GM20000 (cell line): ENCODE measurements around the gene DOK4.
"Not testable (repeated sequence)": the region's sequence is repeated elsewhere in the genome, so short reads cannot be mapped to it uniquely, and the experiment has no call there.

Source experiments
- DNase-seq: peaks from one replicate; pipeline ENCODE4 v3.0.0; 2012; ENCODE audit warnings: low spot score
- TF ChIP-seq, protein P1 (sequence below): IDR thresholded peaks from 2 replicates; pipeline ENCODE4 v1.5.1; 2012; ENCODE audit warnings: mild to moderate bottlenecking, control low read depth; ENCODE audit errors: extremely low read depth, missing control alignments

DOK4 gene

DNA sequence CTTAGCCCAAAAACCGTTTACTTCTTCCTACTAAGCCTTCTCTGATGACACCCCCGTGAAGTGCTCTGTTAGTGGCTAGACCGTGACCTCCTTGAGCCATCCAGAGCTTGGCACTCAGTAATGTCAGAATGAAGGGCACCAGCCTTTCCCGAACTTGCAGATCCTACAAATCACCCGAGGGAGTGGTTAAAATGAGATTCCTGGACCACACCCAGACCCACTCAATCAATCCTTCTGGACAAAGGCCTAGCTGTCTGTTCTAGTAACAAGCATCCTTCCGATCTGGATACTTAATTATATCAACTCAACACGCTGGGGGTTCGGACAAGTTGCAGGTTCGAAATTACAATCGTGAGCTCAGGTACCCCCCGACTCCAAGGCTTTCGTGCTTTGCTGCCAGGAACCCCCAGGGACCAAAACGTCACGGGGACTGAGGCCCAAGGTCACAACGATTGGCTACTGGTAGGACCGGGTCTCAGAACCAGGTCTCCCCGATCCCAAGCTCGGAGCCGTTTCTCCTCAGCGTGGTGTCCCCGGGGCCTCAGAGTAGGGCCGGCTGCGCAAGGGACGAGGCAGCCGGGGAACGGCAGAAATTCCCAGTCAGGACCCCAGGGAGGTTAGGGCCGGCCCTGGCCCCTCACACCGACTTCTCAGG is 39.6 kb downstream of the DOK4 start:
- peak; percentile 50 for DNase-seq
- TF ChIP-seq, protein P1, sequence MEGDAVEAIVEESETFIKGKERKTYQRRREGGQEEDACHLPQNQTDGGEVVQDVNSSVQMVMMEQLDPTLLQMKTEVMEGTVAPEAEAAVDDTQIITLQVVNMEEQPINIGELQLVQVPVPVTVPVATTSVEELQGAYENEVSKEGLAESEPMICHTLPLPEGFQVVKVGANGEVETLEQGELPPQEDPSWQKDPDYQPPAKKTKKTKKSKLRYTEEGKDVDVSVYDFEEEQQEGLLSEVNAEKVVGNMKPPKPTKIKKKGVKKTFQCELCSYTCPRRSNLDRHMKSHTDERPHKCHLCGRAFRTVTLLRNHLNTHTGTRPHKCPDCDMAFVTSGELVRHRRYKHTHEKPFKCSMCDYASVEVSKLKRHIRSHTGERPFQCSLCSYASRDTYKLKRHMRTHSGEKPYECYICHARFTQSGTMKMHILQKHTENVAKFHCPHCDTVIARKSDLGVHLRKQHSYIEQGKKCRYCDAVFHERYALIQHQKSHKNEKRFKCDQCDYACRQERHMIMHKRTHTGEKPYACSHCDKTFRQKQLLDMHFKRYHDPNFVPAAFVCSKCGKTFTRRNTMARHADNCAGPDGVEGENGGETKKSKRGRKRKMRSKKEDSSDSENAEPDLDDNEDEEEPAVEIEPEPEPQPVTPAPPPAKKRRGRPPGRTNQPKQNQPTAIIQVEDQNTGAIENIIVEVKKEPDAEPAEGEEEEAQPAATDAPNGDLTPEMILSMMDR = no peak

DNA sequence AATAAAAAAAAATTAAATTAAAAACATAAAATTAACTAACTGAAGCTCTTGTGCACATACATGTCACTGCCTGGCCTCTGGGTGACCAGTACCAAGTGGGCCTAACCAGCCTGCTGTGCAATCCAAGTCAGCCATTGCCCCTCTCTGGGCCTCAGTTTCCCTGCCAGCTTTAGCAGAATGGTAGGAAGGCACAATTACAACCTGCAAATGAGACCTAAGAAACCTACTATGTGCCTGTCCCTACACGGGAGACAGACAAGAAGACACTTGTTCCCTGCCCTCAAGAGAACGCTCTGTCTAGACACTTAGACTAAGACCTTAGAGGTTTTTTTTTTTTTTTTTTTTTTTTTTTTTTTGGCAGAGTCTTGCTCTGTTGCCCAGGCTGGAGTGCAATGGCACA is 40.8 kb downstream of the DOK4 start:
- no peak for DNase-seq
- TF ChIP-seq, protein P1 = no peak

DNA sequence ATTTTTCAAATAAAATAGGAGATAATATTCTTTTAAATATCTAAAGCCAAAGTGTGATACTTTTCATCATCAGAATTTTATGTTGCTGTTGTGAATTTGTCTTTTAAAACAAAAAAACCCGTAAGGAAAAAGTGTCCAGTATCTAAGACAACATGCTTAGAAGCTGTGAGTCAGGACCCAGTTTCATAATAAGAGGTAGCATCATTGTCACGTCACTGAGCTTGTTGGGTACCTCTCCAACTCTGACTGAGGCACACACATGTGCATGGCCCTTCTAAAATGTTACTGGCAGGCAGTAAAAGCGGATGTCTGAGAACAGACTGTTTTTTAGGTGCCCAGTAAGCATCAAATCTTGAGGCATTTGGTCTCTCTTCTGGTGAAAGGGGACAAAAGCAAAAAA is 41.6 kb downstream of the DOK4 start:
- TF ChIP-seq, protein P1 = no peak

DNA sequence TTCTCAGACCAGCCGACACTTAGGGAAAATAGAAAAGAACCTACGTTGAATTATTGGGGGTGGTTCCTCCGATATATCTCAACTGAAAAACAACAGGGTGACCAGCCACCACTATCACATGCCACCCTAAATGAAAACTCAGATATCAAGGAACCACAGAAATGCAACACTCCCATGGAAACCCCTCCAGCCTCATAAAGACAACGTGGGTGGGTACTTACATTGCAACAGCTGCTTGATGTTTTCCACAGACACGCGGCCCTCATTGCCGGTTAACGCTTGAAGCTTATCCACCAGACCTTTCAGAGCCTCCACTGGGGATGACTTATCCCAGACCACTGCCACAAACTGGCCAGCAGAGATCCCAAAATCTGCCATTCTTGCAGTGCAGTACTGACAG is 45.7 kb downstream of the DOK4 start:
- DNase-seq = not testable (repeated sequence)

More for the DNA sequence above, 41.6 kb downstream of the DOK4 start:
- no peak for DNase-seq

DNA sequence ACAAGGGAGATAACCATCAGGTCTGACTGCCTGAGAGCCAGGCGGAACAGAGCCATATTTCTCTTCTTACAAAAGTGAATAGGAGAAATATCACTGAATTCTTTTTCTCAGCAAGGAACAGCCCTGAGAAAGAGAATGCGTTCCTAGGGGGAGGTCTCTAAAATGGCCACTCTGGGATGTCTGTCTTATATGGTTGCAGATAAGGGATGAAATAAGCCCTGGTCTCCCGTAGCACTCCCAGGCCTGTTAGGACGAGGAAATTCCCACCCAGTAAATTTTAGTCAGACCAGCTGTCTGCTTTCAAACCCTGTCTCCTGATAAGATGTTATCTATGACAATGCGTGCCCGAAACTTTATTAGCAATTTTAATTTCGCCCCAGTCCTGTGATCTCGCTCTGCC is 46.3 kb downstream of the DOK4 start:
- DNase-seq = not testable (repeated sequence)

- TF ChIP-seq, protein P1 = no peak
- no peak for DNase-seq
Observed at GRCh38 chr16:57435838-57436237, 50.5 kb downstream of the DOK4 start.

DNA sequence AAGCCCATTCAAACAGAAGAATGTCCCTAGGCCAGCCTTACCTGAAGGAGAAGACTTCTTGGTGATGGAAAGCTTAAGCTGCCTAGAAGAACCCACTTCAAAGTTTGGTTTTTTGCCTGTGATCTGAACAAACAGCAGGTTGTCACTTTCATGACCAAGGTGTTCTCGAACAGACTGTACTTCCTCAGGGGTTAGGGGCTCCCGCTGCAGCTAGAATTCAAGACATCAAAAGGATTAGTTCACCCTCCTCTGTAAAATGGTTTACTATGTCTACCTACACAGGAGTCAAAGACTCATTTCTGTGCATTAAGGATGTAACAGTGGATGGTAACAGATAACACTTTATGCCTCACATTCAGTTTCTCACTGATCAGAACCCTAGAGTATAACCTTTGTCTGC is 52.3 kb downstream of the DOK4 start:
- DNase-seq = no peak

GRCh38 chr16:57432989-57433388 is 53.3 kb downstream of the DOK4 start:
- TF ChIP-seq, protein P1 = no peak
- no peak for DNase-seq

More for the DNA sequence above, 52.3 kb downstream of the DOK4 start:
- TF ChIP-seq, protein P1 = no peak
